Measurements from ENCODE around the gene GALNT9.

DNA sequence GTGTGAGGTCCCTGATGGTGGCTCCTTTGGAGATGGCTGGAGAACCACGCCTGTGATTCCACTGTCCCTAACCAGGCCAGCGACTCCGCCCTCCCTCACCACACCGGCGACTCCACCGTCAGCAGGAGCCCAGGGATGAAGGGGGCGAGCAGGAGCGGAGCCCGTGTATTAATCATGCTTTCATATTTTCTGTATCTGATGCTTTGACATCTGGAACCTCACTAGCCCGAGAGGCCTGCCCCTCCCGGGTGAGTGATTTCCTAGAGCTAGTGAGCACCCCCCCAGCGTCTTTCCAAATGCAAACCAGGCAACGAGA lies 115.3 kb downstream of the GALNT9 start:
- no peak for TF ChIP-seq CBX8 (IDR thresholded peaks at IDR 0.05)
- TF ChIP-seq, protein P1, sequence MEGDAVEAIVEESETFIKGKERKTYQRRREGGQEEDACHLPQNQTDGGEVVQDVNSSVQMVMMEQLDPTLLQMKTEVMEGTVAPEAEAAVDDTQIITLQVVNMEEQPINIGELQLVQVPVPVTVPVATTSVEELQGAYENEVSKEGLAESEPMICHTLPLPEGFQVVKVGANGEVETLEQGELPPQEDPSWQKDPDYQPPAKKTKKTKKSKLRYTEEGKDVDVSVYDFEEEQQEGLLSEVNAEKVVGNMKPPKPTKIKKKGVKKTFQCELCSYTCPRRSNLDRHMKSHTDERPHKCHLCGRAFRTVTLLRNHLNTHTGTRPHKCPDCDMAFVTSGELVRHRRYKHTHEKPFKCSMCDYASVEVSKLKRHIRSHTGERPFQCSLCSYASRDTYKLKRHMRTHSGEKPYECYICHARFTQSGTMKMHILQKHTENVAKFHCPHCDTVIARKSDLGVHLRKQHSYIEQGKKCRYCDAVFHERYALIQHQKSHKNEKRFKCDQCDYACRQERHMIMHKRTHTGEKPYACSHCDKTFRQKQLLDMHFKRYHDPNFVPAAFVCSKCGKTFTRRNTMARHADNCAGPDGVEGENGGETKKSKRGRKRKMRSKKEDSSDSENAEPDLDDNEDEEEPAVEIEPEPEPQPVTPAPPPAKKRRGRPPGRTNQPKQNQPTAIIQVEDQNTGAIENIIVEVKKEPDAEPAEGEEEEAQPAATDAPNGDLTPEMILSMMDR (IDR thresholded peaks at IDR 0.05): no peak
- TF ChIP-seq TFCP2L1 (CRISPR knock-in tag; IDR thresholded peaks at IDR 0.05): no peak
- no peak for TF ChIP-seq HDAC2 (IDR thresholded peaks at IDR 0.05)
- TF ChIP-seq FOSL2 (IDR thresholded peaks at IDR 0.05): no peak
- TF ChIP-seq FOSL2 (CRISPR knock-in tag; IDR thresholded peaks at IDR 0.05): no peak
- TF ChIP-seq CHD4 (IDR thresholded peaks at IDR 0.05; ENCODE audit: borderline replicate concordance): no peak
- TF ChIP-seq, protein P2, sequence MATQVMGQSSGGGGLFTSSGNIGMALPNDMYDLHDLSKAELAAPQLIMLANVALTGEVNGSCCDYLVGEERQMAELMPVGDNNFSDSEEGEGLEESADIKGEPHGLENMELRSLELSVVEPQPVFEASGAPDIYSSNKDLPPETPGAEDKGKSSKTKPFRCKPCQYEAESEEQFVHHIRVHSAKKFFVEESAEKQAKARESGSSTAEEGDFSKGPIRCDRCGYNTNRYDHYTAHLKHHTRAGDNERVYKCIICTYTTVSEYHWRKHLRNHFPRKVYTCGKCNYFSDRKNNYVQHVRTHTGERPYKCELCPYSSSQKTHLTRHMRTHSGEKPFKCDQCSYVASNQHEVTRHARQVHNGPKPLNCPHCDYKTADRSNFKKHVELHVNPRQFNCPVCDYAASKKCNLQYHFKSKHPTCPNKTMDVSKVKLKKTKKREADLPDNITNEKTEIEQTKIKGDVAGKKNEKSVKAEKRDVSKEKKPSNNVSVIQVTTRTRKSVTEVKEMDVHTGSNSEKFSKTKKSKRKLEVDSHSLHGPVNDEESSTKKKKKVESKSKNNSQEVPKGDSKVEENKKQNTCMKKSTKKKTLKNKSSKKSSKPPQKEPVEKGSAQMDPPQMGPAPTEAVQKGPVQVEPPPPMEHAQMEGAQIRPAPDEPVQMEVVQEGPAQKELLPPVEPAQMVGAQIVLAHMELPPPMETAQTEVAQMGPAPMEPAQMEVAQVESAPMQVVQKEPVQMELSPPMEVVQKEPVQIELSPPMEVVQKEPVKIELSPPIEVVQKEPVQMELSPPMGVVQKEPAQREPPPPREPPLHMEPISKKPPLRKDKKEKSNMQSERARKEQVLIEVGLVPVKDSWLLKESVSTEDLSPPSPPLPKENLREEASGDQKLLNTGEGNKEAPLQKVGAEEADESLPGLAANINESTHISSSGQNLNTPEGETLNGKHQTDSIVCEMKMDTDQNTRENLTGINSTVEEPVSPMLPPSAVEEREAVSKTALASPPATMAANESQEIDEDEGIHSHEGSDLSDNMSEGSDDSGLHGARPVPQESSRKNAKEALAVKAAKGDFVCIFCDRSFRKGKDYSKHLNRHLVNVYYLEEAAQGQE (IDR thresholded peaks at IDR 0.05): no peak
- no peak for TF ChIP-seq POLR2A (IDR thresholded peaks at IDR 0.05; ENCODE audit: low read length)
- TF ChIP-seq EP300 (IDR thresholded peaks at IDR 0.05): no peak

All from A549 (cell line).